GM11168 (cell line): ENCODE results near the gene VEGFC.

Experiments
- in situ Hi-C: fragments of 300-500 bp; cut with MboI; formaldehyde crosslinking; loops from one replicate; pipeline ENCODE4 v1.12.0; 2022; ENCODE audit warnings: low sequenced_read_pairs; ENCODE audit not compliant: unreplicated experiment

Gene VEGFC

GRCh38 chr4:176769514-176769913 lies 23.2 kb downstream of the VEGFC start:
- in situ Hi-C loops: no loop called here

GRCh38 chr4:176767183-176767582 lies 25.5 kb downstream of the VEGFC start:
- in situ Hi-C loops: no loop called here

- in situ Hi-C loops: no loop called here
These were observed 29.9 kb downstream of the VEGFC start for GRCh38 chr4:176762661-176763308.

- in situ Hi-C loops: no loop called here
These were observed 30.9 kb downstream of the VEGFC start for GRCh38 chr4:176761872-176762271.

GRCh38 chr4:176760471-176760870 lies 32.3 kb downstream of the VEGFC start:
- in situ Hi-C loops: no loop called here

GRCh38 chr4:176758731-176759130 lies 34.0 kb downstream of the VEGFC start:
- in situ Hi-C loops: no loop called here

- in situ Hi-C loops: no loop called here
These were observed 34.4 kb downstream of the VEGFC start for GRCh38 chr4:176758323-176758722.

GRCh38 chr4:176755613-176756012 lies 37.1 kb downstream of the VEGFC start:
- in situ Hi-C loops: no loop called here

- in situ Hi-C loops: no loop called here
These were observed 37.7 kb downstream of the VEGFC start for GRCh38 chr4:176755001-176755400.

GRCh38 chr4:176753049-176753448 lies 39.7 kb downstream of the VEGFC start:
- in situ Hi-C loops: no loop called here

- in situ Hi-C loops: no loop called here
These were observed 40.5 kb downstream of the VEGFC start for GRCh38 chr4:176752191-176752749.

GRCh38 chr4:176751061-176751460 lies 41.7 kb downstream of the VEGFC start:
- in situ Hi-C loops: no loop called here

GRCh38 chr4:176746846-176747245 lies 45.9 kb downstream of the VEGFC start:
- in situ Hi-C loops: no loop called here

GRCh38 chr4:176745902-176746301 lies 46.8 kb downstream of the VEGFC start:
- in situ Hi-C loops: no loop called here

GRCh38 chr4:176744091-176744490 lies 48.6 kb downstream of the VEGFC start:
- in situ Hi-C loops: no loop called here

GRCh38 chr4:176742211-176742610 lies 50.5 kb downstream of the VEGFC start:
- in situ Hi-C loops: no loop called here

GRCh38 chr4:176741253-176741652 lies 51.5 kb downstream of the VEGFC start:
- in situ Hi-C loops: no loop called here

- in situ Hi-C loops: no loop called here
These were observed 57.4 kb downstream of the VEGFC start for GRCh38 chr4:176735300-176735699.

GRCh38 chr4:176734461-176734860 lies 58.3 kb downstream of the VEGFC start:
- in situ Hi-C loops: no loop called here

GRCh38 chr4:176729489-176729888 lies 63.2 kb downstream of the VEGFC start:
- in situ Hi-C loops: no loop called here

- in situ Hi-C loops: no loop called here
These were observed 65.9 kb downstream of the VEGFC start for GRCh38 chr4:176726803-176727202.

- in situ Hi-C loops: no loop called here
These were observed 71.3 kb downstream of the VEGFC start for GRCh38 chr4:176721459-176721858.
